Measurements from ENCODE around the gene KRTAP10-7. TPM values are rescaled to one million over a fixed set of nuclear protein-coding genes. Genes with fewer than 3 reads are reported as not detected.
"Not testable (repeated sequence)": the region's sequence is repeated elsewhere in the genome, so short reads cannot be mapped to it uniquely, and the experiment has no call there.

KRTAP10-7 gene
- total RNA-seq, 2 donors from 2014 or later, result not detected

DNA sequence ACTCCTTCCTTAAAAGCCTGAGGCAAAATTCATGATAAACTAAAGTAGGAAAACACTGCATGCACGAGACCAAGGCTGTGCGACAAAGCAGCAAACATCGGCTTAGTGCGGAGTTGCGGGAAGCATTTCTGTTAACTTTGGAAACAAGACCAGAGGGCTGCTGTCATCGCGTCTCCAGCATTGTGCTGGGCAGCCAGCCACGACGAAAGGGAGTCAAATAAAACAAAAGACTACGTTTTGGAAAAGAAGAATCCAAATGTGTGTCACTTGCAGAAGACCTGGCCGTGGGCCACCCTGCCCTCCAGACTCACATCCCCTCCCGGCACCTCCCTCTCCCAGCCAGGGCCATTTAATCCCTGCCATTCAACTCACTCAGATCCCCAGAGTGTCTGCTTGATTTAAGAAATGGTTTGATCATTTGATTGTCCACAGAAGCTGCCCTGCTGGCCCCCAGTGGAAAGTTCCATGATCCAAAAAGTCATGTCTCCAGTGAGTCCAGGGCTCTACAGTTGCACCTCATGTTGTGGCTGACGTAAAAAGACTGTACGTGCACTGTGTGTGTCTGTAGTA, 43.4 kb downstream of the KRTAP10-7 start:
- H3K9me3 ChIP-seq (ENCODE audit: control insufficient read depth, low read length, poor library complexity, severe bottlenecking), result peaks cover 10% of the 10 kb centered on the region
- no peak overlapping the region for H3K27ac Mint-ChIP-seq
- H3K4me1 Mint-ChIP-seq, result no peaks in the 10 kb centered on the region
- H3K36me3 Mint-ChIP-seq (ENCODE audit: low read depth), result peaks cover 4% of the 10 kb centered on the region
- DNase-seq (no peak), ATAC-seq (no peak)
- no peaks in the 10 kb centered on the region for H3K27me3 Mint-ChIP-seq
- no peak overlapping the region for H3K4me3 Mint-ChIP-seq

DNA sequence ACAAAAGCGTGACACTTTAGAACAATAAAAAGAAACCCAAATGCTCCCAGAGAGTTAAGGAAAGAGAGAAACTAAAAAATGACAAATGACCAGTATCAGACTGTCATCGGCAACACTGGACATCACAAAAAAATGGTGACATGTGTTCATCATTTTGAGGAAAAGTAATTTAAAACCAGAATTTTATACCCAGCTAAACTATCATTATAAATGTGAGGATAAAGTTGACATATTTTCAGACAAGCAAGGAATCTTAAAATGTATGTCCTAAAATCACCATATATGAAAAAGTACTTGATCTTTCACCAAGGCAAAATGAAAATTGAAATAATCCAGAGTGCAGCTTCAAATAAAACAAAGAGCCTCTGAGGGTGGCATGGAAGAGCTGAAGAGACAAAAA, 44.5 kb downstream of the KRTAP10-7 start:
- H3K27ac Mint-ChIP-seq, result no peak overlapping the region
- no peak overlapping the region for H3K4me3 Mint-ChIP-seq
- ATAC-seq (no peak), DNase-seq (no peak)
- H3K4me1 Mint-ChIP-seq, result no peaks in the 10 kb centered on the region
- H3K36me3 Mint-ChIP-seq (ENCODE audit: low read depth), result peaks cover 4% of the 10 kb centered on the region
- H3K27me3 Mint-ChIP-seq, result no peaks in the 10 kb centered on the region
- peaks cover 10% of the 10 kb centered on the region for H3K9me3 ChIP-seq (ENCODE audit: control insufficient read depth, low read length, poor library complexity, severe bottlenecking)

DNA sequence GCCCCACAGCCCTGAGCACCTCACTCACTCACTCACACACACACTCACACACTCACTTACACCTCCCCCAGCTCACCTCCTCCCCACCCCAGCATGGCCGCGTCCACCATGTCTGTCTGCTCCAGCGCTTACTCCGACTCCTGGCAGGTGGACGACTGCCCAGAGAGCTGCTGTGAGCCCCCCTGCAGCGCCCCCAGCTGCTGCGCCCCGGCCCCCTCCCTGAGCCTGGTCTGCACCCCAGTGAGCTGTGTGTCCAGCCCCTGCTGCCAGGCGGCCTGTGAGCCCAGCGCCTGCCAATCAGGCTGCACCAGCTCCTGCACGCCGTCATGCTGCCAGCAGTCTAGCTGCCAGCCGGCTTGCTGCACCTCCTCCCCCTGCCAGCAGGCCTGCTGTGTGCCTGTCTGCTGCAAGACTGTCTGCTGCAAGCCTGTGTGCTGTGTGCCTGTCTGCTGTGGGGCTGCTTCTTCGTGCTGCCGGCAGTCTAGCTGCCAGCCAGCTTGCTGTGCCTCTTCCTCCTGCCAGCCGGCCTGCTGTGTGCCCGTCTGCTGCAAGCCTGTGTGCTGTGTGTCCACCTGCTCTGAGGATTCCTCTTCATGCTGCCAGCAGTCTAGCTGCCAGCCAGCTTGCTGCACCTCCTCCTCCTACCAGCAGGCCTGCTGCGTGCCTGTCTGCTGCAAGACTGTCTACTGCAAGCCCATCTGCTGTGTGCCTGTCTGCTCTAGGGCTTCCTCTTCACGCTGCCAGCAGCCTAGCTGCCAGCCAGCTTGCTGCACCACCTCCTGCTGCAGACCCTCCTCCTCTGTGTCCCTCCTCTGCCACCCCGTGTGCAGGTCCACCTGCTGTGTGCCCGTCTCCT, 46.2 kb downstream of the KRTAP10-7 start, which contains the start of gene KRTAP10-11:
Gene KRTAP10-11 (plus strand): TSS at position 49 of the 856 bp plus-strand sequence. CDS start 45 bp downstream, at position 94.
- not testable (repeated sequence) for H3K27me3 Mint-ChIP-seq; H3K4me1 Mint-ChIP-seq; H3K27ac Mint-ChIP-seq; ATAC-seq; H3K9me3 ChIP-seq (ENCODE audit: control insufficient read depth, low read length, poor library complexity, severe bottlenecking); DNase-seq; H3K4me3 Mint-ChIP-seq; H3K36me3 Mint-ChIP-seq (ENCODE audit: low read depth)

DNA sequence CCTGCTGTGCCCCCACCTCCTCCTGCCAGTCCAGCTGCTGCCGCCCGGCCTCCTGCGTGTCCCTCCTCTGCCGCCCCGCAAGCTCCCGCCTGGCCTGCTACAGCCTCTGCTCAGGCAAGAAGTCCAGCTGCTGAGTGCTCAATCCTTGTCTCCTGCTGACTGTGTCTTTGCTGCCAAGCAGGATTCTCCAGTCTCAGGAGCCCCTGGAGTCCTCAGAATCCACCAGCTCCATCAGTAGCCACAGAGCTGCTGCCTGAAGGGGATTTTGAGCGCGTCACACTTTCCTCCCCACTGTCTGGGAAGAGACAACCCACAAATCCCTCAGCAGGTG, 46.8 kb downstream of the KRTAP10-7 start:
- no peak for ATAC-seq
- H3K27ac Mint-ChIP-seq, result no peak overlapping the region
- no peaks in the 10 kb centered on the region for H3K36me3 Mint-ChIP-seq (ENCODE audit: low read depth)
- H3K4me1 Mint-ChIP-seq, result no peaks in the 10 kb centered on the region
- H3K9me3 ChIP-seq (ENCODE audit: control insufficient read depth, low read length, poor library complexity, severe bottlenecking), result peaks cover 10% of the 10 kb centered on the region
- no peak overlapping the region for H3K4me3 Mint-ChIP-seq
- no peak for DNase-seq
- H3K27me3 Mint-ChIP-seq, result no peaks in the 10 kb centered on the region

DNA sequence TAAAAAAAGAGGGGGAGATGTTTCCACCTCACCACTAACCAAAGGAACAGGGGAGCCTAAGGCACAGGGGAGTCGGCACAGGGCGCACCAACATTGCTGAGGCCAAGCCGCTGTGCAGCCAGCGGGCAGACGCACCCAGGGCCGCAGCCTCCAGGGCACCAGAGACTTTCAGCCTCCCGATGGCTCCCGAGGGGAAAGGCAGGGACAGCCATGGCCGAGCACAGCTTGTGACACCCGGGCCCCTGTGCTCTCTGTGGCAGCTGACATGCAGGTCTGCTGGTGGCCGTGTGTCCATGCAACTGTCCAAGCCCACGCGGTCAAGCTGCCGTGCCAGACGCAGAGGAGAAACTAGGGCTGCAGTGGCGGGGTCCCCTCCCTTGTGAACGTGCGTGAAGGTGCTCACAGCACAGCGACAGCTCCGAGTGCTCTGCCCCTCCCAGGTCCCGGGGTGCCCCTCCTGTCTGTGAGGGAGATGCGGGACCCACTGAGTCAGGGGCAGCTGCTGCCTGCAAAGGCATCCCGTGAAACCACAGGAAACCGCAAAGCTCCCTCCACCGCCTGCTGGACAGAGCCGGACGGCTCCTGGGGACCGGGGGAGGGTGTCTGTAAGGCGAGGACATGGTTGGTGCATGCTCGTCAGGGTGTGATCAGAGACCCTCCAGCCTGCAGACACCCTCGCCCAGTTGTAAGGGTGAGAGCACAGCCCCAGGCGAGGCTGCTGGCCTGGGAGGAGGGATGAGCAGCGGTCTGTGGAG, 48.3 kb downstream of the KRTAP10-7 start:
- Mint-ChIP-seq H3K27me3 (no peaks in the 10 kb centered on the region), H3K36me3 (ENCODE audit: low read depth) (no peaks in the 10 kb centered on the region)

DNA sequence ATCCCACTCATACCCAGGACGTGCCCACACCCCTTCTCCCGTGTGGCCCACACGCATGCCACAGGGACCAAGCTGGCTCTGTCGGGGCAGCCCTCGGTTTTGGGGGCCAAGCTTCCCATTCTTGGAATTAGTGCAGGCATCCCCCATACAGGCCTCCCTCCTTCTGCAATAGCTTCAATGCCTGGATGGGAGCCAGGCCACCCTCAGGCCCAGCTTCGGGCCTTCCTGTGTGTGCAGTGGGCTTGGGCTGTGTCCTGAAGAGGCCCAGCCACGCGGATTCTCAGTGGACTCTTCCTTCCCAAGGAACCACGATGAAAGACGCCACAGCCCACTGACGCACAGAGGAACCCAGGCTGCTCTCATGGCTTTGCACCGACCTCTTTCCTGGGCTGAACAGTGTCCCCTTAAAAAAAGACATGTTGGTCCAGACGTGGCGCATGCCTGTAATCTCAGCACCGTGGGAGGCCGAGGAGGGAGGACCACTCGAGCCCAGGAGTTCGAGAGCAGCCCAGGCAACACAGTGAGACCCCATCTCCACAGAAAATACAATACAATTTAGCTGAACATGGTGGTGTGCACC, 49.2 kb downstream of the KRTAP10-7 start:
- peaks cover 13% of the 10 kb centered on the region for H3K4me1 Mint-ChIP-seq
- ATAC-seq (no peak), DNase-seq (no peak)
- no peaks in the 10 kb centered on the region for H3K36me3 Mint-ChIP-seq (ENCODE audit: low read depth)
- no peak overlapping the region for H3K4me3 Mint-ChIP-seq
- H3K9me3 ChIP-seq (ENCODE audit: control insufficient read depth, low read length, poor library complexity, severe bottlenecking), result peaks cover 6% of the 10 kb centered on the region
- no peaks in the 10 kb centered on the region for H3K27me3 Mint-ChIP-seq
- no peak overlapping the region for H3K27ac Mint-ChIP-seq

More for the DNA sequence above, 48.3 kb downstream of the KRTAP10-7 start:
- Mint-ChIP-seq H3K4me1 (peaks cover 4% of the 10 kb centered on the region), H3K27ac (no peak overlapping the region), H3K4me3 (no peak overlapping the region)
- H3K9me3 ChIP-seq (ENCODE audit: control insufficient read depth, low read length, poor library complexity, severe bottlenecking), result peaks cover 10% of the 10 kb centered on the region
- ATAC-seq (no peak), DNase-seq (no peak)

DNA sequence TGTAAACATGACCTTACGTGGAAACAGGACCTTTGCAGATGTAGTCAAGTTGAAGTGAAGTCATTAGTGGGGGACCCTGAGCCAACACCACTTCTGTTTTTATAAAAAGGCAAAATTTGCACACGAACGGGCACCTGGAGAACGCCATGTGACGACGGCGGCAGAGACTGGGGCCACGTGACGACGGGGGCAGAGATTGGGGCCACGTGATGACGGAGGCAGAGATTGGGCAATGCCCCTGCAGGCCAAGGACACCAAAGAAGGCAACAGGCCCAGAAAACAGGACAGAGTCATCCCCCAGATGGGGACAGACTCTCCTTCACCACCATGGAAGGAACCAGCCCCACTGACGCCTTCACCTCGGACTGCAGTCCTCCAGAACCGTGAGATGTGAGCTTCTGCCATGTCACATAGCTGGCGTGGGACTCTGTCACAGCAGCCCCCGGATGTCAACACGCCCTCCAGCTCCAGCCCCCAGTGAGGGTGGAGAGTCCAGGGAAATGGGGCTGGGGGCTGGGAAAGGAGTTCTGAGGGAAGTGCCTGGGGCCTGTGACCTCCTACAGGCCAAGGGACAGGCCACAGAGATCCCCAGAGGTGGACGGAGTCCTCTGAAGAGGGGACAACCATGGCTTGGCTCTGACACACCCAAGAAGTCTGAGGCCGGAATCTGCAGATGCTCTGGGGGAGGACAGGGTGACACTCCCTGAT, 50.0 kb downstream of the KRTAP10-7 start:
- ATAC-seq (no peak), DNase-seq (no peak)
- no peaks in the 10 kb centered on the region for H3K9me3 ChIP-seq (ENCODE audit: control insufficient read depth, low read length, poor library complexity, severe bottlenecking)
- peaks cover 14% of the 10 kb centered on the region for H3K4me1 Mint-ChIP-seq
- H3K27ac Mint-ChIP-seq, result no peak overlapping the region
- H3K27me3 Mint-ChIP-seq, result no peaks in the 10 kb centered on the region
- H3K4me3 Mint-ChIP-seq, result no peak overlapping the region
- no peaks in the 10 kb centered on the region for H3K36me3 Mint-ChIP-seq (ENCODE audit: low read depth)

DNA sequence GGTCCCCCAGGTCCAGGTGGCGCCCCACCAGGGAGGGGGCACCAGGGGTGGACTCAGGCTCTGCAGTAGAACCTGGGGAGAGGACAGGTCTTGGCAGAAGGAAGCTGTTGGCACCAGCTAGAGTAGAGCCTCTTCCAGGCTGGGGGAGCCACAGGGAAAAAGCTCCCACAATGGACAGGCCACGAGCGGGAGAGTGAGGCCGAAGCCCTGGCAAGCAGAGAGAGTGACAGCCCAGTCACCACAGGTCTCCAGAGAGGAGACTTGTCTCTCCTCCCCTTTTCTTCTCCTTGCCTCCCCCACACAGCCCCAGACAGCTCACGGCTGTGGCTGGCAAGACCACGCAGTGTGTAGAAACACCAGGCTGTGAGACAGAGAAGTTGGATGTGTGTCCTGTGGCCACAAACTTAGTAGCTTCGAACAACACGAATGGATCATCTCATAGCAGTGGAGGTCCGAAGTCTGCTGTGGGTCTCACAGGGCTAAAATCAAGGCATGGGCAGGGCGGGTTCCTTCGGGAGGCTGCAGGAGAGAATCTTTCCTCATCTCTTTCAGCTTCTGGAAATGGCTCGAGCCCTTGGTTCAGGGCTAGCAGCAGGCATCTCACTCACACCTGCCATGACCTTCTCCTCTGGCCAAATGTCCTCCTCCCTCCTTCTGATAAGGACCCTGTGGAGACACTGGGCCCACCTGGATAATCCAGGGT, 50.7 kb downstream of the KRTAP10-7 start:
- Mint-ChIP-seq H3K27ac (no peak overlapping the region), H3K4me3 (no peak overlapping the region), H3K4me1 (peaks cover 14% of the 10 kb centered on the region), H3K27me3 (no peaks in the 10 kb centered on the region), H3K36me3 (ENCODE audit: low read depth) (no peaks in the 10 kb centered on the region)
- no peaks in the 10 kb centered on the region for H3K9me3 ChIP-seq (ENCODE audit: control insufficient read depth, low read length, poor library complexity, severe bottlenecking)
- DNase-seq, result no peak
- no peak for ATAC-seq

Other genes with a start within 250 kb of the KRTAP10-7 start
- gene TRPM2, start 247.0 kb upstream of the KRTAP10-7 start, total RNA-seq, result 10 to 100 TPM in 1 of 2 donors, 1 to 10 TPM in 1; 2.7 to 26.1 TPM
- 1 to 10 TPM in 1 of 2 donors, under 1 TPM in 1; 0.85 to 1.0 TPM for gene LRRC3, start 145.1 kb upstream of the KRTAP10-7 start, total RNA-seq
- gene KRTAP10-1, start 60.4 kb upstream of the KRTAP10-7 start, total RNA-seq, result not detected
- not detected for gene KRTAP10-2, start 49.1 kb upstream of the KRTAP10-7 start, total RNA-seq
- gene KRTAP10-3, start 41.8 kb upstream of the KRTAP10-7 start, total RNA-seq, result not detected
- gene KRTAP10-4, start 26.9 kb upstream of the KRTAP10-7 start, total RNA-seq, result not detected
- not detected for gene KRTAP10-5, start 20.0 kb upstream of the KRTAP10-7 start, total RNA-seq
- not detected for gene KRTAP10-6, start 8.1 kb upstream of the KRTAP10-7 start, total RNA-seq
- gene KRTAP10-8, start 11.5 kb downstream of the KRTAP10-7 start, total RNA-seq, result not detected
- not detected for gene KRTAP10-9, start 26.5 kb downstream of the KRTAP10-7 start, total RNA-seq
- gene KRTAP10-10, start 36.8 kb downstream of the KRTAP10-7 start, total RNA-seq, result not detected
- not detected for gene KRTAP10-11, start 45.8 kb downstream of the KRTAP10-7 start, total RNA-seq
- not detected for gene KRTAP12-4, start 54.1 kb downstream of the KRTAP10-7 start, total RNA-seq
- not detected for gene KRTAP12-3, start 57.3 kb downstream of the KRTAP10-7 start, total RNA-seq
- not detected for gene KRTAP12-2, start 66.3 kb downstream of the KRTAP10-7 start, total RNA-seq
- gene KRTAP12-1, start 81.6 kb downstream of the KRTAP10-7 start, total RNA-seq, result not detected
- not detected for gene KRTAP10-12, start 96.6 kb downstream of the KRTAP10-7 start, total RNA-seq
- not detected for gene TSPEAR, start 111.0 kb downstream of the KRTAP10-7 start, total RNA-seq
- gene UBE2G2, start 201.2 kb downstream of the KRTAP10-7 start, total RNA-seq, result 100 to 1,000 TPM; 124 TPM
- gene SUMO3, start 217.5 kb downstream of the KRTAP10-7 start, total RNA-seq, result 10 to 100 TPM; 62.1 to 73.4 TPM